Neural cell (in vitro differentiated cells): ENCODE results near the gene CDH20. TPM values are rescaled to one million over a fixed set of nuclear protein-coding genes. Genes with fewer than 3 reads are reported as not detected.

Experiments used
- H2AFZ ChIP-seq: fragments of 200-600, 300-800 bp; sonication (generic), shearing (Covaris generic); 2 replicates; pipeline ENCODE4 v1.6.0; 2014; ENCODE audit warnings: low read depth, mild to moderate bottlenecking, antibody characterized with exemption, low read length, moderate library complexity
- H3F3A ChIP-seq: fragments of 200-600 bp; shearing (Covaris generic); 2 replicates; pipeline ENCODE4 v1.6.1; 2016; ENCODE audit warnings: mild to moderate bottlenecking, moderate library complexity, mixed read lengths, antibody characterized with exemption, low read length; ENCODE audit not compliant: insufficient read depth, poor library complexity, severe bottlenecking
- H3K27ac ChIP-seq: fragments of 200-600, 300-800 bp; sonication (generic), shearing (Covaris generic); 2 replicates; pipeline ENCODE4 v1.5.1; 2014; ENCODE audit warnings: mild to moderate bottlenecking, low read length, moderate library complexity
- H3K27me3 ChIP-seq: fragments of 300-800, 200-600 bp; sonication (generic), shearing (Covaris generic); 2 replicates; pipeline ENCODE4 v1.6.0; 2014; ENCODE audit warnings: mild to moderate bottlenecking, low read depth, low read length, moderate library complexity; ENCODE audit not compliant: insufficient read depth
- H3K36me3 ChIP-seq: fragments of 300-800, 200-600 bp; sonication (generic), shearing (Covaris generic); 2 replicates; pipeline ENCODE4 v1.5.1; 2014; ENCODE audit warnings: mild to moderate bottlenecking, antibody characterized with exemption, low read length, moderate library complexity; ENCODE audit not compliant: insufficient read depth
- H3K4me2 ChIP-seq: fragments of 300-800, 200-600 bp; sonication (generic), shearing (Covaris generic); 2 replicates; pipeline ENCODE4 v1.6.0; 2014; ENCODE audit warnings: mild to moderate bottlenecking, low read length
- H3K4me3 ChIP-seq: fragments of 300-800, 200-600 bp; sonication (generic), shearing (Covaris generic); 2 replicates; pipeline ENCODE4 v1.5.1; 2014; ENCODE audit warnings: mild to moderate bottlenecking, low read length, moderate library complexity
- H3K79me2 ChIP-seq: fragments of 200-600 bp; shearing (Covaris generic); replicated peaks from 2 replicates; pipeline ENCODE4 v1.6.0; 2014; ENCODE audit warnings: mild to moderate bottlenecking, low read length, moderate library complexity; ENCODE audit not compliant: insufficient read depth
- H3K9ac ChIP-seq: fragments of 300-800, 200-600 bp; sonication (generic), shearing (Covaris generic); 2 replicates; pipeline ENCODE4 v1.6.1; 2016; ENCODE audit warnings: mild to moderate bottlenecking, low read length, mixed read lengths
- H3K9me2 ChIP-seq: fragments of 200-600 bp; shearing (Covaris generic); 2 replicates; pipeline ENCODE4 v1.6.1; 2016; ENCODE audit warnings: mild to moderate bottlenecking, low read length, mixed read lengths; ENCODE audit not compliant: insufficient read depth
- H3K9me3 ChIP-seq: fragments of 200-600, 300-800 bp; sonication (generic), shearing (Covaris generic); 2 replicates; pipeline ENCODE4 v1.6.1; 2016; ENCODE audit warnings: mild to moderate bottlenecking, mixed run types, low read length, moderate library complexity, mixed read lengths
- H4K20me1 ChIP-seq: fragments of 200-600 bp; shearing (Covaris generic); 2 replicates; pipeline ENCODE4 v1.6.1; 2016; ENCODE audit warnings: mild to moderate bottlenecking, mixed run types; ENCODE audit not compliant: insufficient read depth
- EP300 ChIP-seq: fragments of 450-650 bp; conservative IDR thresholded peaks from 2 replicates; pipeline ENCODE4 v1.6.1; 2014; ENCODE audit warnings: antibody characterized with exemption, mild to moderate bottlenecking, moderate library complexity; ENCODE audit not compliant: poor library complexity, severe bottlenecking
- EZH2 ChIP-seq: fragments of 200-600, 300-800 bp; shearing (Covaris generic), sonication (generic); IDR thresholded peaks from 2 replicates; pipeline ENCODE4 v1.6.1; 2014; ENCODE audit warnings: antibody characterized with exemption, low read length, borderline replicate concordance, mild to moderate bottlenecking; ENCODE audit not compliant: insufficient read depth, poor library complexity, severe bottlenecking
- MXI1 ChIP-seq: fragments of 450-650 bp; conservative IDR thresholded peaks from 2 replicates; pipeline ENCODE4 v1.6.1; 2014; ENCODE audit warnings: antibody characterized with exemption, mild to moderate bottlenecking; ENCODE audit not compliant: poor library complexity, severe bottlenecking
- POLR2AphosphoS5 ChIP-seq: IDR thresholded peaks from 2 replicates; pipeline ENCODE4 v1.6.1; 2012
- RAD21 ChIP-seq: fragments of 450-650 bp; conservative IDR thresholded peaks from 2 replicates; pipeline ENCODE4 v1.6.1; 2014; ENCODE audit warnings: antibody characterized with exemption, mild to moderate bottlenecking, moderate library complexity
- SMC3 ChIP-seq: fragments of 450-650 bp; conservative IDR thresholded peaks from 2 replicates; pipeline ENCODE4 v1.6.1; 2014; ENCODE audit warnings: antibody characterized with exemption, mild to moderate bottlenecking, moderate library complexity; ENCODE audit not compliant: poor library complexity
- TAF1 ChIP-seq: IDR thresholded peaks from 2 replicates; pipeline ENCODE4 v1.6.1; 2012; ENCODE audit warnings: low read depth
- polyA plus RNA-seq: library from polyadenylated mRNA; depleted of rRNA; stranded (reverse); fragments of >200 nt; gene quantifications from 2 replicates; pipeline ENCODE4 v1.2.3, GENCODE V29; 2014
- TF ChIP-seq, protein P1 (sequence below): fragments of 450-650 bp; IDR thresholded peaks from 2 replicates; pipeline ENCODE4 v1.5.1; 2014; ENCODE audit warnings: antibody characterized with exemption, mild to moderate bottlenecking, moderate library complexity; ENCODE audit not compliant: poor library complexity, severe bottlenecking
- TF ChIP-seq, protein P2 (sequence below): IDR thresholded peaks from 2 replicates; pipeline ENCODE4 v1.6.1; 2012; ENCODE audit warnings: borderline replicate concordance

The CDH20 gene
- polyA plus RNA-seq, 1 donor from 2014 or later, result 1.7 TPM

DNA sequence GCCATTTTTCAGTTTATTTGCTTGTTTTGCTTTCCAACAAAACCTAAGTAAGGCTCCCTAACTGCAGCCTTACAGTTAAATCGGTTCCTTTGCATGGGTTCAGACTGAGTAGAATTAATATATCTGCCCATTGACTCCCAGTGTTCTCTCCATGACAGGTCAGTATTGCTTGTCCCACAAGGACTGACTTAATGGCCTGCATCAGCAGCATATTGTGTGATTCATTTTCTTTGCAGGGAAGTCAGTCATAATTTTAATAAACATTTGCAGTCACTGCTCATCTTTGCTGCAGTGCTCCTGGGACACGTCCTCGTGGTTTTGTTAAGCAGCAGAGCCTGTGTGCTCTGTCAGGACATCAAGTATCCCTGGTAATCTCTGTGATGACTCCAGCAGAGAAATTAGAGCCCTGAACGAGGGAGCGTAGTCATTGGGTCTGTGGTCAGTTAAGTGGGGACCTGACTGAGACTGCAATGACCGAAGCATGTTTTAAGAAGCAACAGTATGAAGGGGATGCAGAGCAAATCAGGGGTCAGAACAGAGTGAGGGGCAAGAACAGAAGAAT, 93.3 kb downstream of the CDH20 start:
- Histone ChIP-seq H3K27me3 (no peaks in the 10 kb centered on the region), H3K9ac (no peak overlapping the region), H2AFZ (no peak overlapping the region), H3F3A (no peaks in the 10 kb centered on the region), H3K9me3 (no peaks in the 10 kb centered on the region), H4K20me1 (no peaks in the 10 kb centered on the region), H3K27ac (no peak overlapping the region), H3K36me3 (no peaks in the 10 kb centered on the region), H3K79me2 (no peaks in the 10 kb centered on the region), H3K4me2 (no peak overlapping the region), H3K9me2 (no peaks in the 10 kb centered on the region), H3K4me3 (no peak overlapping the region)
- TF ChIP-seq EZH2, result no peak
- TF ChIP-seq POLR2AphosphoS5, result no peak
- TF ChIP-seq, protein P1, sequence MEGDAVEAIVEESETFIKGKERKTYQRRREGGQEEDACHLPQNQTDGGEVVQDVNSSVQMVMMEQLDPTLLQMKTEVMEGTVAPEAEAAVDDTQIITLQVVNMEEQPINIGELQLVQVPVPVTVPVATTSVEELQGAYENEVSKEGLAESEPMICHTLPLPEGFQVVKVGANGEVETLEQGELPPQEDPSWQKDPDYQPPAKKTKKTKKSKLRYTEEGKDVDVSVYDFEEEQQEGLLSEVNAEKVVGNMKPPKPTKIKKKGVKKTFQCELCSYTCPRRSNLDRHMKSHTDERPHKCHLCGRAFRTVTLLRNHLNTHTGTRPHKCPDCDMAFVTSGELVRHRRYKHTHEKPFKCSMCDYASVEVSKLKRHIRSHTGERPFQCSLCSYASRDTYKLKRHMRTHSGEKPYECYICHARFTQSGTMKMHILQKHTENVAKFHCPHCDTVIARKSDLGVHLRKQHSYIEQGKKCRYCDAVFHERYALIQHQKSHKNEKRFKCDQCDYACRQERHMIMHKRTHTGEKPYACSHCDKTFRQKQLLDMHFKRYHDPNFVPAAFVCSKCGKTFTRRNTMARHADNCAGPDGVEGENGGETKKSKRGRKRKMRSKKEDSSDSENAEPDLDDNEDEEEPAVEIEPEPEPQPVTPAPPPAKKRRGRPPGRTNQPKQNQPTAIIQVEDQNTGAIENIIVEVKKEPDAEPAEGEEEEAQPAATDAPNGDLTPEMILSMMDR, result no peak
- TF ChIP-seq EP300, result no peak
- TF ChIP-seq RAD21, result no peak
- TF ChIP-seq SMC3, result no peak
- TF ChIP-seq, protein P2, sequence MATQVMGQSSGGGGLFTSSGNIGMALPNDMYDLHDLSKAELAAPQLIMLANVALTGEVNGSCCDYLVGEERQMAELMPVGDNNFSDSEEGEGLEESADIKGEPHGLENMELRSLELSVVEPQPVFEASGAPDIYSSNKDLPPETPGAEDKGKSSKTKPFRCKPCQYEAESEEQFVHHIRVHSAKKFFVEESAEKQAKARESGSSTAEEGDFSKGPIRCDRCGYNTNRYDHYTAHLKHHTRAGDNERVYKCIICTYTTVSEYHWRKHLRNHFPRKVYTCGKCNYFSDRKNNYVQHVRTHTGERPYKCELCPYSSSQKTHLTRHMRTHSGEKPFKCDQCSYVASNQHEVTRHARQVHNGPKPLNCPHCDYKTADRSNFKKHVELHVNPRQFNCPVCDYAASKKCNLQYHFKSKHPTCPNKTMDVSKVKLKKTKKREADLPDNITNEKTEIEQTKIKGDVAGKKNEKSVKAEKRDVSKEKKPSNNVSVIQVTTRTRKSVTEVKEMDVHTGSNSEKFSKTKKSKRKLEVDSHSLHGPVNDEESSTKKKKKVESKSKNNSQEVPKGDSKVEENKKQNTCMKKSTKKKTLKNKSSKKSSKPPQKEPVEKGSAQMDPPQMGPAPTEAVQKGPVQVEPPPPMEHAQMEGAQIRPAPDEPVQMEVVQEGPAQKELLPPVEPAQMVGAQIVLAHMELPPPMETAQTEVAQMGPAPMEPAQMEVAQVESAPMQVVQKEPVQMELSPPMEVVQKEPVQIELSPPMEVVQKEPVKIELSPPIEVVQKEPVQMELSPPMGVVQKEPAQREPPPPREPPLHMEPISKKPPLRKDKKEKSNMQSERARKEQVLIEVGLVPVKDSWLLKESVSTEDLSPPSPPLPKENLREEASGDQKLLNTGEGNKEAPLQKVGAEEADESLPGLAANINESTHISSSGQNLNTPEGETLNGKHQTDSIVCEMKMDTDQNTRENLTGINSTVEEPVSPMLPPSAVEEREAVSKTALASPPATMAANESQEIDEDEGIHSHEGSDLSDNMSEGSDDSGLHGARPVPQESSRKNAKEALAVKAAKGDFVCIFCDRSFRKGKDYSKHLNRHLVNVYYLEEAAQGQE, result no peak
- no peak for TF ChIP-seq MXI1
- TF ChIP-seq TAF1, result no peak

DNA sequence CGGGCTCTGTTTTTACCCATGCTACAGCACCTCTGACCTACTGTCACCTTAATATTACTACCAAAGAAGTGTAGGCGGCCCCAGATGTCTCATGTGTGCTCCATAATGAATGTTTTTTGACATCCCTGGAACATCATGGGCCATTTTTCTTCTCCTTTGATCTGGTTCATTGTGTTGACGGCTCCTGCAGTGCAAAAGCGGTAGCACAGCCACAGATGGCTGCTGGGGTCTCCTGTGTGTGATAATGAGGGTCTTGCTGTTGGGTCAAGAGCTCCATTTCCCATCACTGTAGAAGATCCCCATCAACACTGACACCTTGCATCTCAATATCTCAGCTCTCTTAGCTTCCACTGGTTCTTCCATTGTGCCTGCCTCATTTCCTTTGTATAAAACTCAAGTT, 95.0 kb downstream of the CDH20 start:
- Histone ChIP-seq H3K9me3 (no peaks in the 10 kb centered on the region), H3K4me2 (no peak overlapping the region), H3K9ac (no peak overlapping the region), H4K20me1 (no peaks in the 10 kb centered on the region), H3K79me2 (no peaks in the 10 kb centered on the region), H3K9me2 (no peaks in the 10 kb centered on the region), H3F3A (no peaks in the 10 kb centered on the region), H2AFZ (no peak overlapping the region), H3K27ac (no peak overlapping the region), H3K36me3 (no peaks in the 10 kb centered on the region), H3K27me3 (no peaks in the 10 kb centered on the region), H3K4me3 (no peak overlapping the region)
- TF ChIP-seq EZH2, result no peak
- TF ChIP-seq, protein P1, result no peak
- TF ChIP-seq MXI1, result no peak
- TF ChIP-seq EP300, result no peak
